NB4 (cell line): ENCODE results near the gene OR8D4.

Experiments used
- CTCF ChIP-seq: IDR thresholded peaks from one replicate; pipeline ENCODE4 v1.5.1; 2012; ENCODE audit warnings: low read depth, low read length
- POLR2A ChIP-seq: IDR thresholded peaks from 2 replicates; pipeline ENCODE4 v1.6.1; 2011; ENCODE audit warnings: mild to moderate bottlenecking; ENCODE audit not compliant: insufficient read length; ENCODE audit errors: extremely low read depth
- TF ChIP-seq, protein P1 (sequence below): IDR thresholded peaks from 2 replicates; pipeline ENCODE4 v1.6.1; 2011; ENCODE audit warnings: low read depth, low read length

- TF ChIP-seq CTCF (no peak), POLR2A (no peak)
- TF ChIP-seq, protein P1, sequence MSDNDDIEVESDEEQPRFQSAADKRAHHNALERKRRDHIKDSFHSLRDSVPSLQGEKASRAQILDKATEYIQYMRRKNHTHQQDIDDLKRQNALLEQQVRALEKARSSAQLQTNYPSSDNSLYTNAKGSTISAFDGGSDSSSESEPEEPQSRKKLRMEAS, result no peak
Observed at GRCh38 chr11:123901867-123902266, at the start of gene OR8D4.
